B cell (primary cell): ENCODE measurements around the gene RASGEF1C. TPM values are rescaled to one million over a fixed set of nuclear protein-coding genes. Genes with fewer than 3 reads are reported as not detected.

ENCODE experiments used
- ATAC-seq: fragments of 200-7000 bp; cut with Tn5 transposase; one replicate; pipeline ENCODE4 v1.10.0; 2021; ENCODE audit warnings: low read depth, mild to moderate bottlenecking, moderate number of reproducible peaks, moderate library complexity
- CTCF ChIA-PET: fragments of 350-600 bp; sonication (Branson Sonifier 250); formaldehyde crosslinking; loops from one replicate; lab custom pipeline; 2021; ENCODE audit warnings: antibody characterized with exemption, inconsistent platforms; lab: Charles Lee
- POLR2A ChIA-PET: fragments of 350-600 bp; sonication (Branson Sonifier 250); formaldehyde crosslinking; loops from one replicate; lab custom pipeline; 2021; ENCODE audit warnings: antibody characterized with exemption; lab: Charles Lee
- DNase-seq: peaks from one replicate; pipeline ENCODE4 v3.0.0; 2013
- H2AFZ ChIP-seq: 2 replicates; pipeline ENCODE4 v1.6.1; 2012; ENCODE audit warnings: mild to moderate bottlenecking, low read depth, low read length; ENCODE audit not compliant: insufficient read depth, poor library complexity, severe bottlenecking
- H3K27ac ChIP-seq, 2 donors: 1 replicate in 1 of 2; 2 replicates in 1 of 2; pipeline ENCODE4 v1.5.1; 2012 to 2013; ENCODE audit warnings: low read length in 2 of 2, mild to moderate bottlenecking in 2 of 2, moderate library complexity in 1 of 2
- H3K27me3 ChIP-seq, 4 experiments: fragments of 200-600 bp in 1 of 4; sonication (generic) in 1 of 4; replicated peaks in 1 of 4; 1 replicate in 2 of 4; 2 replicates in 2 of 4; pipeline versions ENCODE4 v1.6.1 to v1.7.0; 2013 to 2016; ENCODE audit warnings: low read length in 3 of 4, mild to moderate bottlenecking in 2 of 4, mixed read lengths in 1 of 4, moderate library complexity in 1 of 4; ENCODE audit not compliant: insufficient read depth in 4 of 4, control insufficient read depth in 3 of 4; ENCODE audit errors: control extremely low read depth in 1 of 4
- H3K36me3 ChIP-seq, 2 experiments: replicated peaks in 1 of 2; 1 replicate in 1 of 2; 2 replicates in 1 of 2; pipeline versions ENCODE4 v1.6.1 to v1.7.1; 2013; ENCODE audit warnings: low read length in 1 of 2; ENCODE audit not compliant: insufficient read depth in 2 of 2, control insufficient read depth in 1 of 2; ENCODE audit errors: control extremely low read depth in 1 of 2, extremely low read depth in 1 of 2
- H3K4me1 ChIP-seq, 2 donors: fragments of 200-600 bp in 1 of 2; sonication (generic) in 1 of 2; 1 replicate in 1 of 2; 2 replicates in 1 of 2; pipeline versions ENCODE4 v1.5.1 to v1.6.1; 2013 to 2017; ENCODE audit warnings: low read length in 2 of 2; ENCODE audit not compliant: control insufficient read depth in 2 of 2, insufficient read depth in 2 of 2
- H3K4me2 ChIP-seq: replicated peaks from 2 replicates; pipeline ENCODE3; 2012; ENCODE audit warnings: mild to moderate bottlenecking, low read depth, low read length; ENCODE audit not compliant: poor library complexity, severe bottlenecking
- H3K4me3 ChIP-seq, 5 experiments: fragments of 200-600 bp in 1 of 5; sonication (generic) in 1 of 5; 1 replicate in 3 of 5; 2 replicates in 2 of 5; pipeline versions ENCODE4 v1.5.1 to v1.7.0; 2011 to 2016; ENCODE audit warnings: low read length in 4 of 5, mild to moderate bottlenecking in 4 of 5, low read depth in 2 of 5, control low read depth in 1 of 5, moderate library complexity in 1 of 5; ENCODE audit not compliant: insufficient read depth in 1 of 5; ENCODE audit errors: control extremely low read depth in 1 of 5, extremely low read depth in 1 of 5
- H3K79me2 ChIP-seq: fragments of 200-600 bp; sonication (generic); one replicate; pipeline ENCODE4 v1.6.0; 2016; ENCODE audit warnings: low read length; ENCODE audit not compliant: control insufficient read depth, insufficient read depth
- H3K9ac ChIP-seq: fragments of 200-600 bp; sonication (generic); 2 replicates; pipeline ENCODE4 v1.6.1; 2017; ENCODE audit warnings: mild to moderate bottlenecking, low read length, moderate library complexity
- H3K9me3 ChIP-seq, 3 donors: one replicate each; pipeline versions ENCODE4 v1.6.1 to v1.7.1; 2013; ENCODE audit warnings: low read length in 2 of 3; ENCODE audit not compliant: control insufficient read depth in 2 of 3, insufficient read depth in 1 of 3; ENCODE audit errors: control extremely low read depth in 1 of 3
- H4K20me1 ChIP-seq: 2 replicates; pipeline ENCODE4 v1.6.0; 2012; ENCODE audit warnings: mild to moderate bottlenecking, low read length; ENCODE audit not compliant: insufficient read depth, control insufficient read depth, poor library complexity, severe bottlenecking
- H3K27ac Mint-ChIP-seq: one replicate; pipeline ENCODE4 v1.8.0; 2021; ENCODE audit warnings: mixed read lengths
- H3K27me3 Mint-ChIP-seq: one replicate; pipeline ENCODE4 v1.8.0; 2021; ENCODE audit warnings: mixed read lengths
- H3K4me1 Mint-ChIP-seq: one replicate; pipeline ENCODE4 v1.8.0; 2021; ENCODE audit warnings: mixed read lengths
- H3K4me3 Mint-ChIP-seq: one replicate; pipeline ENCODE4 v1.8.0; 2021; ENCODE audit warnings: mixed read lengths
- H3K9me3 Mint-ChIP-seq: one replicate; pipeline ENCODE4 v1.8.0; 2022; ENCODE audit warnings: mixed read lengths; ENCODE audit not compliant: insufficient read depth
- CTCF ChIP-seq: fragments of 200-600 bp; IDR thresholded peaks from one replicate; pipeline ENCODE4 v1.8.0; 2022; ENCODE audit warnings: antibody characterized with exemption, mild to moderate bottlenecking
- EZH2 ChIP-seq: IDR thresholded peaks from 2 replicates; pipeline ENCODE4 v1.6.1; 2012; ENCODE audit warnings: borderline replicate concordance, low read depth, mild to moderate bottlenecking, moderate library complexity, low read length; ENCODE audit not compliant: insufficient read depth, poor library complexity, severe bottlenecking
- WGBS: methylation state at CpG from one replicate; pipeline ENCODE4 v1.1.5; 2013; ENCODE audit warnings: missing lambda C conversion rate; ENCODE audit not compliant: insufficient coverage; 5-methylcytosine and 5-hydroxymethylcytosine counted together
- intact Hi-C: fragments of 100-400 bp; cut with micrococcal nuclease; formaldehyde crosslinking; loops from one replicate; pipeline ENCODE4 v1.10.0; 2022
- polyA plus RNA-seq: library from polyadenylated mRNA; depleted of rRNA; stranded (reverse); fragments of >200 nt; gene quantifications from 2 replicates; pipeline ENCODE4 v1.2.3, GENCODE V29; 2012
- total RNA-seq, 2 donors: library from RNA; stranded (reverse); fragments of 120-200 nt in 1 of 2; gene quantifications; 1 replicate in 1 of 2; 2 replicates in 1 of 2; pipeline versions ENCODE4 v1.2.3 to v1.2.4, GENCODE V29; 2013 to 2022

RASGEF1C gene
- total and polyA plus RNA-seq, 2 donors (not counting 1 experiment from before 2014, with no cell fraction given), result not detected

- Mint-ChIP-seq H3K9me3 (peaks cover 2% of the 10 kb centered on the region), H3K4me1 (no peaks in the 10 kb centered on the region), H3K27me3 (no peaks in the 10 kb centered on the region), H3K27ac (no peak overlapping the region), H3K4me3 (no peak overlapping the region)
- Histone ChIP-seq H3K4me1 (no peaks in the 10 kb centered on the region), H3K9ac (no peak overlapping the region), H2AFZ (no peak overlapping the region), H3K9me3 (peaks cover 0 to 16% (median 0%) of the 10 kb centered on the region in 3 donors), H3K4me2 (no peak overlapping the region), H4K20me1 (no peaks in the 10 kb centered on the region), H3K36me3 (peaks cover 0 to 35% of the 10 kb centered on the region in 2 experiments), H3K4me3 (no peak overlapping the region), H3K79me2 (no peaks in the 10 kb centered on the region), H3K27me3 (no peaks in the 10 kb centered on the region), H3K27ac (no peak overlapping the region)
- DNase-seq, result no peak
- intact Hi-C loops, result no loop called here
- ChIA-PET CTCF (no interaction called here), POLR2A (no interaction called here)
- WGBS, result 96% methylated on average over 10 of the region's 11 CpGs
- TF ChIP-seq EZH2, result no peak
- no peak for TF ChIP-seq CTCF
- no peak for ATAC-seq
Observed at GRCh38 chr5:180233729-180234128, 24.7 kb upstream of the RASGEF1C start.

- Histone ChIP-seq H3K27me3 (no peaks in the 10 kb centered on the region), H3K27ac (no peak overlapping the region), H3K4me3 (no peak overlapping the region), H4K20me1 (no peaks in the 10 kb centered on the region), H3K4me2 (no peak overlapping the region), H3K36me3 (peaks cover 0 to 15% of the 10 kb centered on the region in 2 experiments), H3K79me2 (no peaks in the 10 kb centered on the region), H3K4me1 (no peaks in the 10 kb centered on the region), H3K9ac (no peak overlapping the region), H3K9me3 (peaks cover 0 to 34% (median 14%) of the 10 kb centered on the region in 3 donors), H2AFZ (no peak overlapping the region)
- no peak overlapping the region for H3K27ac Mint-ChIP-seq
- WGBS, result 98% methylated on average over 7 of the region's 7 CpGs
- intact Hi-C loops, result no loop called here
- ATAC-seq (no peak), DNase-seq (no peak)
- TF ChIP-seq EZH2 (no peak), CTCF (no peak)
- H3K9me3 Mint-ChIP-seq, result peaks cover 18% of the 10 kb centered on the region
- POLR2A ChIA-PET, result no interaction called here
- CTCF ChIA-PET, result interaction anchor here (1.4 kb wide), 1 partner anchor 99 kb away, joined by 3 read pairs; no protein-coding TSS in a partner anchor
- no peaks in the 10 kb centered on the region for H3K27me3 Mint-ChIP-seq
- no peaks in the 10 kb centered on the region for H3K4me1 Mint-ChIP-seq
- H3K4me3 Mint-ChIP-seq, result no peak overlapping the region
Observed at GRCh38 chr5:180230017-180230416, 21.0 kb upstream of the RASGEF1C start.
